ENCODE measurements around the gene CYP4F8. TPM values are rescaled to one million over a fixed set of nuclear protein-coding genes. Genes with fewer than 3 reads are reported as not detected.
"Not testable (repeated sequence)": the region's sequence is repeated elsewhere in the genome, so short reads cannot be mapped to it uniquely, and the experiment has no call there.

CYP4F8 gene
- total RNA-seq, 1 donor from 2014 or later = not detected

DNA sequence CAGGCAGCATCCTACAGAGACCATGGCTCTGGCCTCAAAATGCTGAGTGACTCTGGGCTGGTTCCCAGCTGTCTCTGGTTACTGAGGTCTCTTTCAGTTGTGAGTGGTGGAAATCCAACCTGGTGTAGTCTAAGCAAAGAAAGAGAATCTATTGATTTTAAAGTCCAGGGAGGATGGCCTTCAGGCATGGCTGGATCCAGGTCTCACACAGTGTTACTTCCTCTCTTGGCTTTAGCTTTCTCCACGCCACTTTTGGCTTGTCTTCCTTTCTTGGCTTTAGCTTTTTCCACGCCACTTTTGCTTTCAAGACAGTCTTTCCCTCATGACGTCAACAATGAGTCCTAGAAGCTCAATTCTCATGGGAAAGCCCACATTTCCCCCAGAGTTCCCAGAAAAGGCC is 29.8 kb downstream of the CYP4F8 start:
- no peaks in the 10 kb centered on the region for H4K20me1 ChIP-seq (ENCODE audit: low read depth)
- Mint-ChIP-seq H3K4me3 (no peak overlapping the region), H3K27me3 (ENCODE audit: insufficient read depth, low read depth) (no peaks in the 10 kb centered on the region), H3K4me1 (no peaks in the 10 kb centered on the region), H3K9me3 (peaks cover 26% of the 10 kb centered on the region), H3K36me3 (no peaks in the 10 kb centered on the region), H3K27ac (no peak overlapping the region)
- no peaks in the 10 kb centered on the region for H3K36me3 ChIP-seq
- no peak for TF ChIP-seq EZH2phosphoT487 (IDR thresholded peaks at IDR 0.05)
- no peak for TF ChIP-seq EZH2 (IDR thresholded peaks at IDR 0.05)
- TF ChIP-seq, protein P1, sequence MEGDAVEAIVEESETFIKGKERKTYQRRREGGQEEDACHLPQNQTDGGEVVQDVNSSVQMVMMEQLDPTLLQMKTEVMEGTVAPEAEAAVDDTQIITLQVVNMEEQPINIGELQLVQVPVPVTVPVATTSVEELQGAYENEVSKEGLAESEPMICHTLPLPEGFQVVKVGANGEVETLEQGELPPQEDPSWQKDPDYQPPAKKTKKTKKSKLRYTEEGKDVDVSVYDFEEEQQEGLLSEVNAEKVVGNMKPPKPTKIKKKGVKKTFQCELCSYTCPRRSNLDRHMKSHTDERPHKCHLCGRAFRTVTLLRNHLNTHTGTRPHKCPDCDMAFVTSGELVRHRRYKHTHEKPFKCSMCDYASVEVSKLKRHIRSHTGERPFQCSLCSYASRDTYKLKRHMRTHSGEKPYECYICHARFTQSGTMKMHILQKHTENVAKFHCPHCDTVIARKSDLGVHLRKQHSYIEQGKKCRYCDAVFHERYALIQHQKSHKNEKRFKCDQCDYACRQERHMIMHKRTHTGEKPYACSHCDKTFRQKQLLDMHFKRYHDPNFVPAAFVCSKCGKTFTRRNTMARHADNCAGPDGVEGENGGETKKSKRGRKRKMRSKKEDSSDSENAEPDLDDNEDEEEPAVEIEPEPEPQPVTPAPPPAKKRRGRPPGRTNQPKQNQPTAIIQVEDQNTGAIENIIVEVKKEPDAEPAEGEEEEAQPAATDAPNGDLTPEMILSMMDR (IDR thresholded peaks at IDR 0.05) = no peak
- no peaks in the 10 kb centered on the region for H3K9me3 ChIP-seq (ENCODE audit: low read depth)
- no peaks in the 10 kb centered on the region for H3F3A ChIP-seq (ENCODE audit: low read depth)
- H3K4me1 ChIP-seq = no peaks in the 10 kb centered on the region
- no peak overlapping the region for H3K4me2 ChIP-seq
- H3K9ac ChIP-seq = no peak overlapping the region
- no peak overlapping the region for H3K4me3 ChIP-seq
- no peaks in the 10 kb centered on the region for H3K79me2 ChIP-seq (ENCODE audit: low read depth)
- no peak overlapping the region for H3K27ac ChIP-seq
- DNase-seq (ENCODE audit: low spot score) = no peak
- H2AFZ ChIP-seq (replicated peaks) = no peak overlapping the region
- H3K27me3 ChIP-seq = no peaks in the 10 kb centered on the region

- no peaks in the 10 kb centered on the region for H3K36me3 Mint-ChIP-seq
- no peaks in the 10 kb centered on the region for H3K4me1 Mint-ChIP-seq
- H3K4me3 Mint-ChIP-seq = no peak overlapping the region
- H3K9me3 Mint-ChIP-seq = peaks cover 40% of the 10 kb centered on the region
- Histone ChIP-seq H3K9ac (no peak overlapping the region), H2AFZ (replicated peaks) (no peak overlapping the region), H3K4me3 (no peak overlapping the region), H3K27ac (no peak overlapping the region), H3K9me3 (ENCODE audit: low read depth) (no peaks in the 10 kb centered on the region), H3F3A (ENCODE audit: low read depth) (no peaks in the 10 kb centered on the region), H3K27me3 (no peaks in the 10 kb centered on the region), H3K79me2 (ENCODE audit: low read depth) (no peaks in the 10 kb centered on the region), H3K36me3 (no peaks in the 10 kb centered on the region), H3K4me1 (no peaks in the 10 kb centered on the region), H3K4me2 (no peak overlapping the region), H4K20me1 (ENCODE audit: low read depth) (no peaks in the 10 kb centered on the region)
- H3K27ac Mint-ChIP-seq = no peak overlapping the region
- no peaks in the 10 kb centered on the region for H3K27me3 Mint-ChIP-seq (ENCODE audit: insufficient read depth, low read depth)
- DNase-seq (ENCODE audit: low spot score) = no peak
- TF ChIP-seq EZH2 (IDR thresholded peaks at IDR 0.05) (no peak), EZH2phosphoT487 (IDR thresholded peaks at IDR 0.05) (no peak)
- TF ChIP-seq, protein P1 (IDR thresholded peaks at IDR 0.05) = no peak
Observed at GRCh38 chr19:15649526-15649925, 34.5 kb downstream of the CYP4F8 start.

DNA sequence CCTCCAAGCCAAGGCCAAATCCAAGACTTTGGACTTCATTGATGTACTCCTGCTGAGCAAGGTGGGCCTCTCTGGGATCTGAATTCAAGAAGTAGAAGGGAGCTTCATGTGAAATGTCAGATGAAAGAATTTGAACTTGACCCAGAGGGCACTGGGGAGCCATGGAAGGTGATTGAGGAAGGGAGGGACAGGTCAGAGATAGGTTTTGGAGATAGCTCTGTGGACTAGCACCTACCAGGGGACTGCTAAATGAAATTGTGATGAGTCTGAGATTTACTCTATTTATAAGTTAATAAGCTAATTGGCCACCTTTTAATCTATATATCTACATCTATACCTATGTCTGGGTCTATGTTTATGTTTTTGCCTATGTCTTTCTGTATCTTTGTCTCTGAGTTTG is 35.1 kb downstream of the CYP4F8 start:
- peaks cover 37% of the 10 kb centered on the region for H3K9me3 Mint-ChIP-seq
- H3K79me2 ChIP-seq (ENCODE audit: low read depth); H3K36me3 ChIP-seq; H3F3A ChIP-seq (ENCODE audit: low read depth); H4K20me1 ChIP-seq (ENCODE audit: low read depth); H3K4me1 ChIP-seq; H3K27me3 Mint-ChIP-seq (ENCODE audit: insufficient read depth, low read depth); DNase-seq (ENCODE audit: low spot score); H3K4me2 ChIP-seq; H3K4me1 Mint-ChIP-seq; H3K4me3 Mint-ChIP-seq; H3K9me3 ChIP-seq (ENCODE audit: low read depth); H3K9ac ChIP-seq; H2AFZ ChIP-seq (replicated peaks); H3K27ac ChIP-seq; H3K27ac Mint-ChIP-seq; H3K36me3 Mint-ChIP-seq; H3K27me3 ChIP-seq; H3K4me3 ChIP-seq: not testable (repeated sequence)

DNA sequence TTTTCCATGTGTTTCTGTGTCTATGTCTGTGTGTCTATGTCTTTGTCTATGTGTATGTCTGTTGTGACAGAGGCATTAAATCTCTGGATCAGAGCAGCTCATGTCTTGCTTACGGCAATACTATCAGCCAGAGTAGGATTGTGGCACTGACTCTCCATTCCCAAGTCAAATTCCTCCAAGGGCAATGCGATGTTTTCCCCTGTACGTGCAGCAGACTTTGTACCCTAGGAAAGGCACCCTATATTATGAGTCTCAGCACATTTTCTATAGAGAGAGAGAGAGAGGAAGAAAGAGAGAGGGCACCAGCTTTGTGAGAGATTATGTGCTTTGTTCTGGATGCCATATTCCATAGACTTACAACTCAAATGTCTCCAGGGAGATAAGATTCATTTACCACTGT is 36.8 kb downstream of the CYP4F8 start:
- Mint-ChIP-seq H3K27ac (no peak overlapping the region), H3K4me3 (no peak overlapping the region), H3K4me1 (no peaks in the 10 kb centered on the region), H3K36me3 (no peaks in the 10 kb centered on the region), H3K9me3 (peaks cover 25% of the 10 kb centered on the region), H3K27me3 (ENCODE audit: insufficient read depth, low read depth) (no peaks in the 10 kb centered on the region)
- H4K20me1 ChIP-seq (ENCODE audit: low read depth) = no peaks in the 10 kb centered on the region
- no peaks in the 10 kb centered on the region for H3K79me2 ChIP-seq (ENCODE audit: low read depth)
- no peaks in the 10 kb centered on the region for H3K27me3 ChIP-seq
- H3K27ac ChIP-seq = no peak overlapping the region
- no peak for DNase-seq (ENCODE audit: low spot score)
- H2AFZ ChIP-seq (replicated peaks) = no peak overlapping the region
- H3K4me2 ChIP-seq = no peak overlapping the region
- no peaks in the 10 kb centered on the region for H3K9me3 ChIP-seq (ENCODE audit: low read depth)
- H3F3A ChIP-seq (ENCODE audit: low read depth) = no peaks in the 10 kb centered on the region
- no peak overlapping the region for H3K9ac ChIP-seq
- no peaks in the 10 kb centered on the region for H3K4me1 ChIP-seq
- no peaks in the 10 kb centered on the region for H3K36me3 ChIP-seq
- H3K4me3 ChIP-seq = no peak overlapping the region
- TF ChIP-seq EZH2phosphoT487 (IDR thresholded peaks at IDR 0.05) (no peak), EZH2 (IDR thresholded peaks at IDR 0.05) (no peak)
- TF ChIP-seq, protein P1 (IDR thresholded peaks at IDR 0.05) = no peak

Measured in neural progenitor cell (in vitro differentiated cells).